GM18873 (cell line): ENCODE data around the gene IRF1.

Experiments
- ATAC-seq: cut with Tn5 transposase; IDR thresholded peaks from one replicate; pipeline ENCODE4 v1.9.1; 2021; ENCODE audit warnings: mild to moderate bottlenecking, moderate library complexity, moderate number of reproducible peaks; ENCODE audit not compliant: unreplicated experiment, low FRiP score

The IRF1 gene

GRCh38 chr5:132445930-132446329 lies 44.6 kb downstream of the IRF1 start:
- no peak for ATAC-seq

- no peak for ATAC-seq
These were observed 45.0 kb downstream of the IRF1 start for GRCh38 chr5:132445640-132445923.

GRCh38 chr5:132444841-132445639 lies 45.5 kb downstream of the IRF1 start:
- no peak for ATAC-seq

GRCh38 chr5:132444061-132444460 lies 46.5 kb downstream of the IRF1 start:
- no peak for ATAC-seq

GRCh38 chr5:132439521-132440089 lies 51.0 kb downstream of the IRF1 start:
- no peak for ATAC-seq

GRCh38 chr5:132438917-132439316 lies 51.7 kb downstream of the IRF1 start:
- ATAC-seq: no peak

- peak; percentile 4 for ATAC-seq
These were observed 52.3 kb downstream of the IRF1 start for GRCh38 chr5:132438267-132438645.

GRCh38 chr5:132437604-132438266 lies 52.8 kb downstream of the IRF1 start:
- peak; percentile 54 for ATAC-seq

- no peak for ATAC-seq
These were observed 53.6 kb downstream of the IRF1 start for GRCh38 chr5:132436936-132437335.

- ATAC-seq: no peak
These were observed 54.7 kb downstream of the IRF1 start for GRCh38 chr5:132435886-132436285.

GRCh38 chr5:132435447-132435846 lies 55.1 kb downstream of the IRF1 start:
- no peak for ATAC-seq

GRCh38 chr5:132434416-132435286 lies 55.9 kb downstream of the IRF1 start:
- ATAC-seq: no peak

- ATAC-seq: no peak
These were observed 57.4 kb downstream of the IRF1 start for GRCh38 chr5:132433141-132433540.

GRCh38 chr5:132431632-132432031 lies 58.9 kb downstream of the IRF1 start:
- no peak for ATAC-seq
